NB4 (cell line): ENCODE data around the gene ZBTB43.

Experiments
- DNase-seq: peaks from one replicate; pipeline ENCODE4 v3.0.0; 2010; ENCODE audit warnings: low read depth
- H3K4me3 ChIP-seq: one replicate; pipeline ENCODE4 v1.5.1; 2011; ENCODE audit warnings: mild to moderate bottlenecking, low read depth, low read length, moderate library complexity
- CTCF ChIP-seq: IDR thresholded peaks from one replicate; pipeline ENCODE4 v1.5.1; 2012; ENCODE audit warnings: low read depth, low read length
- MAX ChIP-seq: IDR thresholded peaks from 2 replicates; pipeline ENCODE4 v1.6.1; 2011; ENCODE audit warnings: low read depth, low read length
- MYC ChIP-seq: IDR thresholded peaks from 2 replicates; pipeline ENCODE4 v1.6.1; 2011; ENCODE audit warnings: low read depth, low read length
- POLR2A ChIP-seq: IDR thresholded peaks from 2 replicates; pipeline ENCODE4 v1.6.1; 2011; ENCODE audit warnings: mild to moderate bottlenecking; ENCODE audit not compliant: insufficient read length; ENCODE audit errors: extremely low read depth

Gene ZBTB43

GRCh38 chr9:126886034-126886822 lies 81.4 kb downstream of the ZBTB43 start:
- DNase-seq: no peak
- no peak overlapping the region for H3K4me3 ChIP-seq
- no peak for TF ChIP-seq MYC
- TF ChIP-seq POLR2A: no peak
- no peak for TF ChIP-seq CTCF
- no peak for TF ChIP-seq MAX

DNA sequence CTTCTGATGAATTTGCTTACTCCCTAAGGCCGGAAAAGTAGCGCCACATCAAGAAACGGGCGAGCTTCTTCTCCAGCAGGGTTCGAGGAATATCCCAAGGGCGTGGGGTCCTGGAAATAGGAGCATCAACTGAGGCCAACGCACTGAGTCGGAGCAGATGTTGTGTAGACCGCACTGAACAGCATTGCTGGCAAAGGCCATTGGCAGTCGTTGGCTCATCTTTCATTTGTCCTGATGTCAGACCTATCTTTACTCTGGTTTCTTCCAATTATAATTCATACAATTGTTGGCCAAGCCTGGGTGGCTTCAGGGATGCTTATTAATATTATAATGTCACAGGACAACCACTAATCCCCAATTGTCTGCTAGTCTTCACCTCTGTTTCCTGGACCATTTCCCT lies 82.1 kb downstream of the ZBTB43 start:
- no peak overlapping the region for H3K4me3 ChIP-seq
- DNase-seq: no peak
- TF ChIP-seq MYC (no peak), MAX (no peak), CTCF (no peak), POLR2A (no peak)
